D721Med (cell line): ENCODE results near the gene LGALS9.
"Not testable (repeated sequence)": the region's sequence is repeated elsewhere in the genome, so short reads cannot be mapped to it uniquely, and the experiment has no call there.

Experiments used
- DNase-seq: peaks from one replicate; pipeline ENCODE4 v3.0.0; 2011; ENCODE audit warnings: low spot score; ENCODE audit not compliant: insufficient read length
- FAIRE-seq: peaks from 2 replicates; lab custom pipeline; 2011; peaks lifted over from hg19 to GRCh38; lab: Jason Lieb, UNC
- CTCF ChIP-seq: IDR thresholded peaks from 2 replicates; pipeline ENCODE4 v1.5.1; 2012; ENCODE audit warnings: mild to moderate bottlenecking, control low read depth; ENCODE audit not compliant: insufficient read depth; ENCODE audit errors: missing control alignments

The LGALS9 gene

GRCh38 chr17:27657620-27658019 is 26.6 kb downstream of the LGALS9 start:
- no peak for FAIRE-seq

GRCh38 chr17:27659683-27660082 is 28.7 kb downstream of the LGALS9 start:
- TF ChIP-seq CTCF, result no peak
- DNase-seq (no peak), FAIRE-seq (no peak)

More at GRCh38 chr17:27657620-27658019, 26.6 kb downstream of the LGALS9 start:
- no peak for DNase-seq
- TF ChIP-seq CTCF, result no peak

- DNase-seq, result no peak
- no peak for TF ChIP-seq CTCF
- FAIRE-seq, result no peak
These were observed 29.4 kb downstream of the LGALS9 start for GRCh38 chr17:27660436-27660835.

GRCh38 chr17:27663936-27664605 is 33.1 kb downstream of the LGALS9 start:
- FAIRE-seq (no peak), DNase-seq (no peak)
- TF ChIP-seq CTCF, result no peak

- DNase-seq (no peak), FAIRE-seq (no peak)
- TF ChIP-seq CTCF, result no peak
These were observed 33.6 kb downstream of the LGALS9 start for GRCh38 chr17:27664606-27664965.

- no peak for FAIRE-seq
- DNase-seq, result no peak
- no peak for TF ChIP-seq CTCF
These were observed 34.6 kb downstream of the LGALS9 start for GRCh38 chr17:27665549-27665948.

- not testable (repeated sequence) for DNase-seq, FAIRE-seq
These were observed 35.3 kb downstream of the LGALS9 start for GRCh38 chr17:27666270-27666669.
